Stimulated activated naive CD4-positive, alpha-beta T cell (primary cell): ENCODE results near the gene FSTL4.

ENCODE experiments used
- DNase-seq, 6 experiments: peaks; one replicate each; lab custom pipeline; 2025; lab: John Stamatoyannopoulos, UW

Gene FSTL4

DNA sequence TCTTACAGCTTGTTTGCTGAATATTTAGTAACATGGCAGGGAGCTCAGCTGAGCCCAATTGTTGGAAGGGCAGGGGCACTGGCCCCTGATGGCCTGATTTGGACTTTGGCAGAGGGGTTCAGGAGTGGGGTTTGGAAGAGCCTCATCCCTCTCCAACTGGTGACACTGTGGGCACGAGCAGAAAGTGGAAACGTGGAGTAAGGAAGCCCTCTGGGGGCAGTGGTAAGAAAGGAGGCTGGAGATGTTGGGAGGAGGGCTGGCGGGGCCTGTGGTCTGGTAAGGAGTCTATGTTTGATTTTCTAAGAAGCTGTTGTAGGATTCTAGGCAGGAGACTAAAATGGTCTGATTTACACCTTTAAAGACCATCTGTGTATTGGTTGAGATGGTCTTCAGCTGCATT lies 351.6 kb downstream of the FSTL4 start:
- DNase-seq, result no peak

- peak in 4 of 6 experiments; percentile 6 to 23 (median 12) for DNase-seq
Observed at GRCh38 chr5:133259199-133259997, 352.9 kb downstream of the FSTL4 start.

DNA sequence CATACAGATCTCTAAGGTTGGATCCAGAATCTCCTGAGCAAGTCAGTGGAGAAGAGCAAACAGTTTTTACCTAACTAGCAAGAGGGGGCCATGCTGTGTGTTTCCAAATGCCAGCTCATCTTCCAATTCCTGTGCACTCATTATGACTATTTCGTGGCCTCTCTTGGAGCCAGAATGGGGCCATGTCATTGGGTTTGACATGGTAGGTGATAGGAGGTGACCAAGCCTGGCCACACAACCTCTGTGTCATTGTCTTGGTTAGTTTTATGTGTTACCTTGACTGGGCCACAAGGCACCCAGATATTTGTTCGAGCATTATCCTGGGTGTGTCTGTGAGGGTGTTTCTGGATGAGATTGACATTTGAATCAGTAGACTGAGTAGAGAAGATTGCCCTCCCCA lies 354.4 kb downstream of the FSTL4 start:
- no peak for DNase-seq

- DNase-seq, result no peak
Observed at GRCh38 chr5:133256276-133256675, 356.1 kb downstream of the FSTL4 start.

DNA sequence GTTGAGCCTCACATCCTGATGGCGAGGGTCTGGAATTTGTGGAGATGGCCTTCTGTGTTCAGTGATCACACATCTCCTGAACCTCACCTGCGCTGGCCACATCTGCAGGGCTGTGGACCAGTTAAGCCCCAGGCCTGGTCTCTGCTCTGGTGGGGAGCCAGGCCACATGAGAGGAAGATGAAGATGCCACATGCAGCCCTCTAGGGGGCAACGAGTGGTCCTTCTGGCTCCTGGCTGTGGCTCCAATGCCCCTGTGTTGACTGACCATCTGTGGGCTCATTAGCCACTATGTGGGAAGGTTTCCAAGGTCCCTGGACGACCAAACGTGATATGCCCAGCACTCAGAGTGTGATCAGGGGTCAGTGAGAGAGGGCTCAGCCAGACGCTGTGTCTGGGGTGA lies 357.5 kb downstream of the FSTL4 start:
- no peak for DNase-seq

GRCh38 chr5:133253671-133254070 lies 358.7 kb downstream of the FSTL4 start:
- DNase-seq, result no peak

DNA sequence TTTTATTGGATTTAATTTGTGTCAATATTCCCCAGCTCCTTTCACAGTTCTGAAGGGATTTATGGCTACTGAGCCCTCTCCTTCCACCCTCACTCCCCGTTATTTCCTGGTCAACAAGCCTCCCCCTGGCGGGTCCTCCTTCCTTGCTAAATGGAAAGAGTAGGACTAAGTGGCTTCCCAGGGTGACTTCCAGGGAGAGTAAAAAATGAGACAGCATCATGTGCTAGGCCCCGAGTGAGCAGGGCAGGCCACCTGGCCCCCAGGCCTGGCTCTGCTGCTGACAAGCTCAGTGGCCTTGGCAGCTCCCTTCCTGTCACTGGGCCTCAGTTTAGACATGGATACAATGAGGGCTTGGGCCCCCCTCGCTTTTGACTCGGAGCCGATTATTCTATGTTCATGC lies 359.3 kb downstream of the FSTL4 start:
- no peak for DNase-seq

DNA sequence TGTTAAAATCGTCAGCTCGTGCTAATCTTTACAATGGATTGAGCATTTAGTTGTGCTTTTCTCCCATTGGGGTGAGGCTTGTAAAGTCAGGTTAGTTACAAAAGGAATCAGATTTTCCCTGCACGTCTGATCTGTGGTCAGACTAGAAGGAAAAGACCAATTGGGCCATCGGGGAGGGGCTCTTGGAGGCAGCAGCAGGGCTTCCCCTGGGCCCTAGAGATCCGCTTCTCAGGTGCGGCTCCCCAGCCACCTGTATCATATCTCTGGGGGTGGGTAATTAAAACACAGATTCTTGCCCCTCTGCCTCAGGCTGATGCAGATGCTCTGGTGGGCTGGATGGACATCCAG lies 360.2 kb downstream of the FSTL4 start:
- no peak for DNase-seq

GRCh38 chr5:133251296-133252132 lies 360.8 kb downstream of the FSTL4 start:
- no peak for DNase-seq

DNA sequence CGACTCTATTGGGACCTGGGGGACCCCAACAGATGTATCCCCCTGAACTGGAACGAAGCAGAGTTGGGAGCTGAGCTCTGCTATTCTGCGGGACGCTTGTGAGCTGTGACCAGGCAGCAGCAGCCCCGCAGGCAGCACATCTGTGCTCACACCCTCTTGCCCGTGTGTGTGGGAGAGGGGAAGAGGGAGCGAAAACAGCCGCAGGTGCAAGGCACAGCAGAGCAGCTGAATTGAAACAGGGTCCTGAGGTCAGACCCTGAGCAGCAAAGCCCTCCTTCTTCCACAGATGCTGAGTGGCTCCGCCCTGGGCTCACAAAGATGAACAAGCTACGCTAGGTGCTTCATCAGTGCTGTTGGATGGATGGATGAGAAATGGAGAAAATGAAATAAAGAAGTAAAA lies 361.8 kb downstream of the FSTL4 start:
- DNase-seq, result no peak

DNA sequence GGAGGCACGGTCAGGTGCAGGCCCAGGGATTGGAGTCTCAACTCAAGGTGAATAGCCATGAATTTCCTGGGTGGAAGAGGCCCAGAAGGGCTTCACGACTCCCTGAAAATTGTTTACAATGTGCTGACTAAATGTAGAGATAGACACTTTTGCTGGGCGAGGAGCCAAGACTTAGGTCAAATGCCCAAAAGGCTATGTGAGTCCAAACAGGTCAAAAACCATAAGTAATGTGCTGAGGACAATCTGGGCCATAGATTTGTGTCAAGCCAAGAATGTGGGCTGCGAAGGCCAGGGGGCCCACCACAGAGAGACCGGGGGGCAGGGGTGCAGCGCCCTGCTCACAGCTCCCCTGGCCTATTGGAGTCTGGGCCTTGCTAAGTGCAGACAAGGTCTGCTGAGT lies 362.7 kb downstream of the FSTL4 start:
- DNase-seq, result no peak

- no peak for DNase-seq
Observed at GRCh38 chr5:133247881-133248624, 364.3 kb downstream of the FSTL4 start.

DNA sequence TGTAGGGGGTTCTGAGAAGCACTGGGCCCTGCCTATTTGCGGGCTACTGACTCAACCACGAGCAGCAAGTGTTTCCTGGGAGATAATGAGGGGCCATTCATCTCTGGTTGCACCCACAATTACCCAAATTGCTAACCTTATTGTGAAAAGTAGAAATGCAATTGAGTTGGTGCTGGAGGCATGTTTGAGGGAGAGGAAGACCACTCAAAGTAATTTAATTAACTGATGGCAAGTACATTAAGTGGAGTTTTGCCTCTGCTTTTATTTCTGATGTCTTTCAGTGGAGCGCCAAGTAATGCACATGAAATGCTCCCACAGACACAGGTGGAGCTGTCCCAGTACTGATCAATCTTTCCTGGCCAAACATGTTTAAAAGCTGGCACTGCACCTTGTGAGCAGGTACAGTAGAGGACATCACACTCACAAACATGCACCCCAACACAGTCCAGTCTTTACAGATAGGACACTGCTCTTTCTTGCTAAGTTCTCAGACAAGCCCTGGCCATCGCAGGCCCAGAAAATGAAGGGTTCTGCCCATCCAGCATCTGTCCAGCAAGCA lies 365.1 kb downstream of the FSTL4 start:
- DNase-seq, result no peak

DNA sequence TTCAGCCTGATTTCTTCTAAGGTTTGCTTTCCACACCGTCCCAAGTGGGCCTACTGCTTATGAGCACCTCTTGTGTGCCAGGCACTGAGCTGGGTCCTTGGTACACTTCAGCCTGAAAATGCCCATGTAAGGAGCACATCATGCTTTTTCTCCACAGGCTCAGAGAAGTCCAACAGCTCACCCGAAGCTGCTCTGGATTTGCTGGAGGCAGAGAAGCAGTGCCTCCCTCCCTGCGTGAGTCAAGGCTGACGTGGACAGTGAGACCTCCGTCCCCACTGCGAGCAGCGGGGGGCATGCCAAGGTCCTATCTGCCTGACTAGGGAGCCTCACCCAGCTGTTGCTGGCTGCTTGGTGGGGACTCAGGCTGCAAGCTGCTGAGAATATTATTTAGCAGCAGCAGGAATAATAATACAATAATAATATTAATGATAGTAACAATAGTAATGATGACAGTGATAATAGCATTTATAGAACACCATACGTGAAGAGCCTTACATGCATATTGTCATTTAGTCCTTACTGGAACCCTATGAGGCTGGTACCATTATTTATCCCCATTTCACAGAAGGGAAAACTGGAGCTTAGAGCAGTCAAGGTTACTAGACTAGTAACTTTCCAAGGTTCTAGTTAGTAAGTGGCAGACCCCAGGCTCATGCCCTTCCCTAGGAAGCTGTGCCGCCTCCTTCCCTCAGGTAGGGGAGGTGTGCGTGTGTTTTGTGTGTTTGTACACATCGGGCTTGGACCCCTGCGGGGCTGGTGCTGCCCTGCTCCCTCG lies 365.8 kb downstream of the FSTL4 start:
- no peak for DNase-seq

- DNase-seq, result no peak
Observed at GRCh38 chr5:133246053-133246370, 366.3 kb downstream of the FSTL4 start.

- DNase-seq, result no peak
Observed at GRCh38 chr5:133245191-133246052, 366.9 kb downstream of the FSTL4 start.

DNA sequence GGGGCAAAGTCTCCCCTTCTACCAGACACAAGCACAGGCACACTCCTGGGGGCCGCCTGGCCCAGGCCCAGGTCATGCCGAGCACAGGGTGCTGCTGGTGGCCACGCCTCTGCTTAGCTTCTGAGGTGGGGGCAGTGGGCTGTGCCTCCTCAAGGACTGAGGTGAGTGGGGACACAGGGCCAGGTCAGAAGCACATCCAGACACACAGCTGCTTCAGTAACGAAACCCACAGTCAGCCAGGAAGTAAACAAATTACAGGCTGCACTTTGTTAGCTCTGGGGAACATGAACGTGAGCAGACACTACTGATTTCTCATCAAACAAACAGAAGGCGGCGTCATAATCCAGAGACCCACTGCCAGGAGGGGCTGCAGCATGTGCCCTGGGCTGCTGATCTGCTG lies 368.1 kb downstream of the FSTL4 start:
- peak in 3 of 6 experiments; percentile 19 to 31 (median 28) for DNase-seq

- DNase-seq, result no peak
Observed at GRCh38 chr5:133243196-133243595, 369.1 kb downstream of the FSTL4 start.

GRCh38 chr5:133242221-133242835 lies 370.0 kb downstream of the FSTL4 start:
- DNase-seq, result no peak
